Suprapubic skin (tissue), 4 donors: ENCODE measurements around the gene OMP.

Experiments used
- EP300 ChIP-seq: sonication (generic); formaldehyde crosslinking; IDR thresholded peaks from one replicate; pipeline ENCODE4 v1.6.1; 2017; ENCODE audit warnings: antibody characterized with exemption
- POLR2A ChIP-seq, 2 donors: fragments of 450-650 bp; IDR thresholded peaks; one replicate each; pipeline ENCODE4 v1.6.1; 2017; ENCODE audit warnings: antibody characterized with exemption in 2 of 2, mild to moderate bottlenecking in 2 of 2, moderate library complexity in 2 of 2
- POLR2AphosphoS5 ChIP-seq, 3 donors: sonication (generic); formaldehyde crosslinking; IDR thresholded peaks; one replicate each; pipeline ENCODE4 v1.6.1; 2017; ENCODE audit warnings: antibody characterized with exemption in 3 of 3
- TF ChIP-seq, protein P1 (sequence below), 2 donors: fragments of 200-600 bp in 1 of 2; fragments of 450-650 bp in 1 of 2; sonication (generic) in 1 of 2; IDR thresholded peaks; one replicate each; pipeline ENCODE4 v1.5.1; 2016 to 2019; ENCODE audit warnings: antibody characterized with exemption in 2 of 2, mild to moderate bottlenecking in 1 of 2, moderate library complexity in 1 of 2

DNA sequence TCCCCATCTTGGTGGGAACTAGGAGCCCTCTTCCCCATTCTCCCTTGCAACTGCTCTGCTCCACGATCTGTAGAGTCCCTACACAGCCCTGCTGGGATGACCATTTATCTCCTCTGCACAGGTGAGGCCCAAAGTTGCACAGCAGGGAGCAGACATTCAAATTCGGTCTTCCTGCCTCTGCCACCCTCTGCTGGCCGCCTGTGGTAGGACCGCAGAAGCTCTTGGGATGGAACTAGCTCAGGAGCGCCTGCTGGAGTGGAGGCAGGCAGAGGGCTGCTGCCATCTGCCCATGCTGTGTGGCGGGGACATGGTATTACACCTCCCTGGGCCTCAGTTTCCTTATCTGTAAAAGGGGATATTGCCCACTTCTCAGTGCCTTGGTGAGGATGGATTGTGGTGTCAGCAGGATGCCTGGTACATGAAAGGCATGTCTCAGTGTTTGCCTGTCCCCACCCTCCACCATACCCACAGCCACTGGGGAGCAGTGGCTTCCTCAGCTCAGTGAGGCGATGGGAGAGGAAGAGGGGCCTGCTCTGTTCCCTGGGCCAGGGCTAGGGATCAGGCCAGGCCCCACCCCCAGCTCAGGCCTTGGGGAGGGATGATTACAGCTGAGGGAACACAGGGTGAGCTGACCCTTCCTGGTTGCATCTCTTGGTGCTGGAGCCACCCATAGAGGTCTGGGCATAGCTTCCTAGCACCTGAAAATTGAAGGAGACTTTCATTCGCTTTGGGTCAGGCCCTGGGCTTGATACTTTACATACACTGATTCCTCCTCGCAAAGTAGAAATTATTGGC, 11.3 kb upstream of the OMP start:
- TF ChIP-seq POLR2AphosphoS5 (IDR thresholded peaks at IDR 0.05) (no peak), EP300 (no peak), POLR2A (IDR thresholded peaks at IDR 0.05) (no peak)
- TF ChIP-seq, protein P1, sequence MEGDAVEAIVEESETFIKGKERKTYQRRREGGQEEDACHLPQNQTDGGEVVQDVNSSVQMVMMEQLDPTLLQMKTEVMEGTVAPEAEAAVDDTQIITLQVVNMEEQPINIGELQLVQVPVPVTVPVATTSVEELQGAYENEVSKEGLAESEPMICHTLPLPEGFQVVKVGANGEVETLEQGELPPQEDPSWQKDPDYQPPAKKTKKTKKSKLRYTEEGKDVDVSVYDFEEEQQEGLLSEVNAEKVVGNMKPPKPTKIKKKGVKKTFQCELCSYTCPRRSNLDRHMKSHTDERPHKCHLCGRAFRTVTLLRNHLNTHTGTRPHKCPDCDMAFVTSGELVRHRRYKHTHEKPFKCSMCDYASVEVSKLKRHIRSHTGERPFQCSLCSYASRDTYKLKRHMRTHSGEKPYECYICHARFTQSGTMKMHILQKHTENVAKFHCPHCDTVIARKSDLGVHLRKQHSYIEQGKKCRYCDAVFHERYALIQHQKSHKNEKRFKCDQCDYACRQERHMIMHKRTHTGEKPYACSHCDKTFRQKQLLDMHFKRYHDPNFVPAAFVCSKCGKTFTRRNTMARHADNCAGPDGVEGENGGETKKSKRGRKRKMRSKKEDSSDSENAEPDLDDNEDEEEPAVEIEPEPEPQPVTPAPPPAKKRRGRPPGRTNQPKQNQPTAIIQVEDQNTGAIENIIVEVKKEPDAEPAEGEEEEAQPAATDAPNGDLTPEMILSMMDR (IDR thresholded peaks at IDR 0.05), result peak; percentile 88 to 89
